Omental fat pad (tissue), 4 donors: ENCODE measurements around the gene TDRD12. TPM values are rescaled to one million over a fixed set of nuclear protein-coding genes. Genes with fewer than 3 reads are reported as not detected.
"Not testable (repeated sequence)": the region's sequence is repeated elsewhere in the genome, so short reads cannot be mapped to it uniquely, and the experiment has no call there.

Experiments used
- ATAC-seq: fragments of 150-250 bp; one replicate; pipeline ENCODE4 v1.9.1; 2016; ENCODE audit warnings: mild to moderate bottlenecking, moderate library complexity; ENCODE audit not compliant: low FRiP score
- DNase-seq: peaks from one replicate; pipeline ENCODE4 v3.0.0-alpha.2; 2019; ENCODE audit warnings: low spot score
- total RNA-seq, 4 donors: library from RNA; depleted of rRNA; stranded (reverse); fragments of >200 nt; gene quantifications; one replicate each; pipeline ENCODE4 v1.1.0, GENCODE V29; 2016
- TF ChIP-seq, protein P1 (sequence below), 3 donors: fragments of 450-650 bp; IDR thresholded peaks; one replicate each; pipeline ENCODE4 v1.5.1; 2016 to 2017; ENCODE audit warnings: antibody characterized with exemption in 3 of 3, mild to moderate bottlenecking in 3 of 3, moderate library complexity in 2 of 3

Gene TDRD12
- total RNA-seq, 4 donors from 2014 or later = 0.50 to 1.3 TPM; not detected in 2

DNA sequence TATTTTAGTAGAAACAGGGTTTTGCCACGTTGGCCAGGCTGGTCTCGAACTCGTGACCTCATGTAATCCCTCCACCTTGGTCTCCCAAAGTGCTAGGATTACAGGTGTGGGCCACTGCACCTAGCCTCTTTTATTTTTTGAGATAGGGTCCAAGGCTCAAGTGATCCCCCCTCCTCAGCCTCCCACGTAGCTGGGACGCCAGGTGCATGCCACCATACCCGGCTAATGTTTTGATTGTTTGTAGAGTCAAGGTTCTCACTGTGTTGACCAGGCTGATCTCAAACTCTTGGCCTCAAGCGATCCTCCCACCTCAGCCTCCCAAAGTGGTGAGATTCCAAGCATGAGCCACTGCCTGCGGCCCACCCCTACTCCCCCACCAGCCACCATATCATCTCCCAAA, 143.7 kb downstream of the TDRD12 start:
- no peak for ATAC-seq

DNA sequence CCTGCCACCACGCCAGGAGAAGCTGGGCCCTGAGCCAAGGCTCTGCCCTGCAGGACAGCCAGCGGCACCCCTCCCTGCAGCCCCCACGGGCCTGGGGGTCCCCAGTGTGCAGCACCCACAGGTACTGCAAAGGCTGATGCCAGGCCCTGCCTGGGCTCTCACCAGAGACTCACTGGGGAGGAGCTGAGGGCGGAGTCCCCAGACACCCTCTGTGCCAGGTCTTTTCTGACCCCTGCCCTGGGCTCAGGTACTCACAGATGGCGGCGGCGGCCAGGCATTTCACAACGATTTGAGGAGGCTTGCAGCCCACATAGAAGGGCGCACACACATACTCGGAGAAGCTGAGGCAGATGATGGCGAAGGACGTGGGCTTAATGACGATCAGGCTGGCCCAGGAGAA, 144.3 kb downstream of the TDRD12 start:
- DNase-seq (no peak), ATAC-seq (no peak)
- TF ChIP-seq, protein P1, sequence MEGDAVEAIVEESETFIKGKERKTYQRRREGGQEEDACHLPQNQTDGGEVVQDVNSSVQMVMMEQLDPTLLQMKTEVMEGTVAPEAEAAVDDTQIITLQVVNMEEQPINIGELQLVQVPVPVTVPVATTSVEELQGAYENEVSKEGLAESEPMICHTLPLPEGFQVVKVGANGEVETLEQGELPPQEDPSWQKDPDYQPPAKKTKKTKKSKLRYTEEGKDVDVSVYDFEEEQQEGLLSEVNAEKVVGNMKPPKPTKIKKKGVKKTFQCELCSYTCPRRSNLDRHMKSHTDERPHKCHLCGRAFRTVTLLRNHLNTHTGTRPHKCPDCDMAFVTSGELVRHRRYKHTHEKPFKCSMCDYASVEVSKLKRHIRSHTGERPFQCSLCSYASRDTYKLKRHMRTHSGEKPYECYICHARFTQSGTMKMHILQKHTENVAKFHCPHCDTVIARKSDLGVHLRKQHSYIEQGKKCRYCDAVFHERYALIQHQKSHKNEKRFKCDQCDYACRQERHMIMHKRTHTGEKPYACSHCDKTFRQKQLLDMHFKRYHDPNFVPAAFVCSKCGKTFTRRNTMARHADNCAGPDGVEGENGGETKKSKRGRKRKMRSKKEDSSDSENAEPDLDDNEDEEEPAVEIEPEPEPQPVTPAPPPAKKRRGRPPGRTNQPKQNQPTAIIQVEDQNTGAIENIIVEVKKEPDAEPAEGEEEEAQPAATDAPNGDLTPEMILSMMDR (IDR thresholded peaks at IDR 0.05) = no peak

More for the DNA sequence above, 143.7 kb downstream of the TDRD12 start:
- TF ChIP-seq, protein P1 (IDR thresholded peaks at IDR 0.05) = no peak
- no peak for DNase-seq

DNA sequence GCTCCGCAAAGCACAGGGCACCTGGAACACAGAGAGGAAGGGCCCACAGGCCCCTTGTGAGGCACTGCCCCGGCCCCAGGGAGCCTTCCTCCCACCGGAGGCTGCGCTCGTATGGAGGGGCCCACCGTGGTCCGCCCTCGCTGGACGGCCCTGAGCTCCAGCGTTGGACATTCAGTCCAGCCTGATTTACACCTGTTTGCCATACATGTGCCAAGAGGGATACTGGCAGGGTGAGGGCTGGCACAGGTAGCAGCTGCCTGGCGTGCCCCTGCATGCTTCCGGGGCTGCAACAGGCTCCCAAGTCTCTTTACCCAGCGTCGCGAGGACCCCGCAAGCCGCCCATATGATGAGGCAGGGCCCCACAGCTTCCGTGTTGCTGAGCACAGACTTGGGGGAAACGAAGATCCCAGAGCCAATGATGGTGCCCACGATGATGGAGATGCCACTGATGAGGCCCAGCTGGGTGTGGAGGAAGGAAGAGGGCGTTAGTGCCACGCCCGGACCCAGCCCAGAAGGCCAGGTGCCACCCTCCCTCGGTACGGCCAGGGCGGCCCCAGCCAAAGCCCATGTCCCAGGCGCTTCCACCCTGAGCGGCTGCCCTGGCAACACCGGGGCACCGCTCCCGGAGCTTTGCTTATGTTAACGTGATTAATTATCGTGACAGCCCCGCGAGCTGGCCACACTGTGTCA, 144.9 kb downstream of the TDRD12 start:
- DNase-seq = no peak
- TF ChIP-seq, protein P1 (IDR thresholded peaks at IDR 0.05) = no peak
- no peak for ATAC-seq

GRCh38 chr19:32865326-32865725, 145.8 kb downstream of the TDRD12 start:
- DNase-seq (no peak), ATAC-seq (no peak)
- TF ChIP-seq, protein P1 (IDR thresholded peaks at IDR 0.05) = no peak

- no peak for ATAC-seq
- TF ChIP-seq, protein P1 (IDR thresholded peaks at IDR 0.05) = no peak
Observed at GRCh38 chr19:32866061-32866460, 146.5 kb downstream of the TDRD12 start.

GRCh38 chr19:32866564-32867265, 147.1 kb downstream of the TDRD12 start:
- DNase-seq (no peak), ATAC-seq (no peak)
- TF ChIP-seq, protein P1 (IDR thresholded peaks at IDR 0.05) = no peak

More at GRCh38 chr19:32866061-32866460, 146.5 kb downstream of the TDRD12 start:
- no peak for DNase-seq

GRCh38 chr19:32867436-32867835, 147.9 kb downstream of the TDRD12 start:
- not testable (repeated sequence) for DNase-seq, ATAC-seq
